KMS-11 (cell line): ENCODE data around the gene TMEM18.

Experiments used
- H2AFZ ChIP-seq: fragments of 200-600 bp; sonication (generic); 2 replicates; pipeline ENCODE4 v1.6.1; 2016; ENCODE audit warnings: antibody characterized with exemption, mixed run types, low read depth
- H3K27ac ChIP-seq: fragments of 200-600 bp; sonication (generic); 2 replicates; pipeline ENCODE4 v1.6.1; 2016; ENCODE audit warnings: mild to moderate bottlenecking, mixed run types
- H3K27me3 ChIP-seq: fragments of 200-600 bp; sonication (generic); 2 replicates; pipeline ENCODE4 v1.6.1; 2017; ENCODE audit warnings: mild to moderate bottlenecking, low read depth, mixed run types, moderate library complexity; ENCODE audit not compliant: insufficient read depth
- H3K36me3 ChIP-seq: fragments of 200-600 bp; sonication (generic); 2 replicates; pipeline ENCODE4 v1.6.1; 2017; ENCODE audit warnings: mild to moderate bottlenecking, mixed run types; ENCODE audit not compliant: insufficient read depth
- H3K4me1 ChIP-seq: fragments of 200-600 bp; sonication (generic); 2 replicates; pipeline ENCODE4 v1.6.1; 2016; ENCODE audit warnings: mild to moderate bottlenecking, low read depth, mixed run types; ENCODE audit not compliant: poor library complexity, severe bottlenecking
- H3K4me2 ChIP-seq: fragments of 200-600 bp; sonication (generic); 2 replicates; pipeline ENCODE4 v1.7.0; 2016; ENCODE audit warnings: mild to moderate bottlenecking, mixed run types
- H3K4me3 ChIP-seq: fragments of 200-600 bp; sonication (generic); IDR thresholded peaks from 2 replicates; pipeline ENCODE4 v1.6.1; 2017; ENCODE audit warnings: low read depth, low read length, mixed read lengths; ENCODE audit not compliant: insufficient read depth
- H3K79me2 ChIP-seq: fragments of 200-600 bp; sonication (generic); 2 replicates; pipeline ENCODE4 v1.6.1; 2016; ENCODE audit warnings: low read depth, mixed run types; ENCODE audit not compliant: insufficient read depth
- H3K9ac ChIP-seq: fragments of 200-600 bp; sonication (generic); 2 replicates; pipeline ENCODE4 v1.6.1; 2016; ENCODE audit warnings: mild to moderate bottlenecking, mixed run types
- H4K20me1 ChIP-seq: fragments of 200-600 bp; sonication (generic); 2 replicates; pipeline ENCODE4 v1.6.1; 2016; ENCODE audit warnings: mild to moderate bottlenecking, mixed run types; ENCODE audit not compliant: insufficient read depth
- CTCF ChIP-seq: fragments of 200-600 bp; sonication (generic); conservative IDR thresholded peaks from 2 replicates; pipeline ENCODE4 v1.6.1; 2017; ENCODE audit warnings: low read depth, mild to moderate bottlenecking, antibody characterized with exemption, low read length, moderate library complexity, mixed read lengths

TMEM18 gene

GRCh38 chr2:627926-628560, 49.2 kb downstream of the TMEM18 start:
- H3K36me3 ChIP-seq: no peaks in the 10 kb centered on the region
- no peak overlapping the region for H3K27ac ChIP-seq
- TF ChIP-seq CTCF: no peak
- no peaks in the 10 kb centered on the region for H3K27me3 ChIP-seq
- H3K4me2 ChIP-seq: no peak overlapping the region
- no peak overlapping the region for H3K9ac ChIP-seq
- no peak overlapping the region for H3K4me3 ChIP-seq
- H3K79me2 ChIP-seq: no peaks in the 10 kb centered on the region
- H4K20me1 ChIP-seq: no peaks in the 10 kb centered on the region
- H2AFZ ChIP-seq: no peak overlapping the region
- H3K4me1 ChIP-seq: no peaks in the 10 kb centered on the region

DNA sequence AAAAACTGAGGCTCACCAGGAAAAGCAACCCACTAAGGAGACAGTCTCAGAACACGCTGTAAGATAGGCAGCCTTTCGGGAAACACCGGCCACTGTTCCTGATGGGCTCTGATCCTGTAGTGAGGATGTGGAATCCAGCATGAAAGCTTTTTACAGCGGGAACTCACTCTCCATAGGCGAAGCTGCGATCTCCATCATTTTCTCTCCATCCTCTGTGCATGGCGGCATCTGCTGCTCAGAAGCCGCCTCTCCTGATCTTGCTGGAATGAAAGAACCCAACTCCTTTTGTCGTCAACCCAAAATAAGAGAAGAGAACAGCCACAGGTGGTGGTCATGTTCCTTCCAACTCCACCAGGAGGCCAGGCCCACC, 49.9 kb downstream of the TMEM18 start:
- TF ChIP-seq CTCF: no peak
- Histone ChIP-seq H3K27ac (no peak overlapping the region), H4K20me1 (no peaks in the 10 kb centered on the region)

GRCh38 chr2:626491-627339, 50.5 kb downstream of the TMEM18 start:
- H3K27ac ChIP-seq: no peak overlapping the region
- no peaks in the 10 kb centered on the region for H3K36me3 ChIP-seq
- no peaks in the 10 kb centered on the region for H3K79me2 ChIP-seq
- H3K4me2 ChIP-seq: no peak overlapping the region
- no peaks in the 10 kb centered on the region for H3K27me3 ChIP-seq
- H3K9ac ChIP-seq: no peak overlapping the region
- TF ChIP-seq CTCF: no peak
- no peaks in the 10 kb centered on the region for H3K4me1 ChIP-seq
- H4K20me1 ChIP-seq: no peaks in the 10 kb centered on the region
- H2AFZ ChIP-seq: no peak overlapping the region
- H3K4me3 ChIP-seq: no peak overlapping the region

More for the DNA sequence above, 49.9 kb downstream of the TMEM18 start:
- H2AFZ ChIP-seq: no peak overlapping the region
- no peaks in the 10 kb centered on the region for H3K4me1 ChIP-seq
- H3K9ac ChIP-seq: no peak overlapping the region
- no peaks in the 10 kb centered on the region for H3K79me2 ChIP-seq
- no peak overlapping the region for H3K4me2 ChIP-seq
- no peaks in the 10 kb centered on the region for H3K36me3 ChIP-seq
- H3K4me3 ChIP-seq: no peak overlapping the region
- H3K27me3 ChIP-seq: no peaks in the 10 kb centered on the region

GRCh38 chr2:625415-626333, 51.5 kb downstream of the TMEM18 start:
- H3K36me3 ChIP-seq: no peaks in the 10 kb centered on the region
- no peak for TF ChIP-seq CTCF
- H2AFZ ChIP-seq: no peak overlapping the region
- H3K4me2 ChIP-seq: no peak overlapping the region
- H3K4me3 ChIP-seq: no peak overlapping the region
- no peak overlapping the region for H3K9ac ChIP-seq
- H3K27ac ChIP-seq: no peak overlapping the region
- H3K27me3 ChIP-seq: no peaks in the 10 kb centered on the region
- H3K79me2 ChIP-seq: no peaks in the 10 kb centered on the region
- H3K4me1 ChIP-seq: no peaks in the 10 kb centered on the region
- no peaks in the 10 kb centered on the region for H4K20me1 ChIP-seq
